Glutamatergic neuron (in vitro differentiated cells): ENCODE measurements around the gene LMF1. TPM values are rescaled to one million over a fixed set of nuclear protein-coding genes. Genes with fewer than 3 reads are reported as not detected.

Experiments
- DNase-seq: peaks from one replicate; pipeline ENCODE4 v3.0.0; 2022
- H3K27ac Mint-ChIP-seq: one replicate; pipeline ENCODE4 v1.8.0; 2020; ENCODE audit warnings: mild to moderate bottlenecking, mixed read lengths, inconsistent platforms; ENCODE audit not compliant: unreplicated experiment
- H3K27me3 Mint-ChIP-seq: one replicate; pipeline ENCODE4 v1.8.0; 2020; ENCODE audit warnings: mild to moderate bottlenecking, moderate library complexity, mixed read lengths, inconsistent platforms; ENCODE audit not compliant: unreplicated experiment
- H3K36me3 Mint-ChIP-seq: one replicate; pipeline ENCODE4 v1.8.0; 2020; ENCODE audit warnings: mild to moderate bottlenecking, mixed read lengths, inconsistent platforms; ENCODE audit not compliant: unreplicated experiment
- H3K4me1 Mint-ChIP-seq: one replicate; pipeline ENCODE4 v1.8.0; 2020; ENCODE audit warnings: mild to moderate bottlenecking, low read depth, mixed read lengths, inconsistent platforms; ENCODE audit not compliant: unreplicated experiment
- H3K4me3 Mint-ChIP-seq: one replicate; pipeline ENCODE4 v1.8.0; 2020; ENCODE audit warnings: mild to moderate bottlenecking, mixed read lengths, inconsistent platforms; ENCODE audit not compliant: unreplicated experiment
- H3K9me3 Mint-ChIP-seq: one replicate; pipeline ENCODE4 v1.8.0; 2020; ENCODE audit warnings: mild to moderate bottlenecking, moderate library complexity, mixed read lengths, inconsistent platforms; ENCODE audit not compliant: unreplicated experiment
- CTCF ChIP-seq: fragments of 200-600 bp; sonication (generic); IDR thresholded peaks from one replicate; pipeline ENCODE4 v1.5.0; 2021; ENCODE audit not compliant: partially characterized antibody, unreplicated experiment
- total RNA-seq: library from RNA; stranded (reverse); fragmentation: NEBNext Ultra II Directional; extraction: Animal tissue kit (Norgen Biotek cat#: 25700); gene quantifications from one replicate; pipeline ENCODE4 v1.2.1, GENCODE V29; 2021; ENCODE audit not compliant: unreplicated experiment

Gene LMF1
- total RNA-seq, 1 donor from 2014 or later: 17.4 TPM

DNA sequence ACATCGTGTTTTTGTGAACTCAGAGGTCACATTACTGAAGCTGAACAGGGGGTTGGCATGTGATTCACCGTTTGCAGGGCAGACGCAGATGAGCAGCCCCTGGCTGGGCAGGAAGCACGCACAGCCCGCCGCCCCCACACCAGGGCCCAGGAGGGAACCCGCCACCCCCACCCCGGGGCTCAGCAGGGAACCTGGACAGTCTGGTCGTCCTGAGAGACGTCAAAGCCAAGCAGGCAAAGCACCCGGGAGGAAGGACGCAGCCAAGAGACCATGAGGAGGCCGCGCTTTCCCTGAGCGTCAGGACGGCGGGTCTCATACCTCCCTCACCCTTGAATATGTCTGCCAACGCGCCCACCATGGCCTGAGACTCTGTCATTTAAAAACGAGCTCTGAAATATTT is 60.6 kb downstream of the LMF1 start:
- no peak for DNase-seq
- no peak for TF ChIP-seq CTCF
- peaks cover 18% of the 10 kb centered on the region for H3K27me3 Mint-ChIP-seq
- H3K27ac Mint-ChIP-seq: no peak overlapping the region
- peaks cover 9% of the 10 kb centered on the region for H3K4me1 Mint-ChIP-seq
- peaks cover 11% of the 10 kb centered on the region for H3K9me3 Mint-ChIP-seq
- H3K4me3 Mint-ChIP-seq: no peak overlapping the region
- peaks cover 15% of the 10 kb centered on the region for H3K36me3 Mint-ChIP-seq

- Mint-ChIP-seq H3K27me3 (peaks cover 17% of the 10 kb centered on the region), H3K4me3 (no peak overlapping the region), H3K27ac (peak overlapping the region; percentile 35), H3K4me1 (peaks cover 9% of the 10 kb centered on the region), H3K9me3 (peaks cover 12% of the 10 kb centered on the region), H3K36me3 (peaks cover 17% of the 10 kb centered on the region)
- no peak for TF ChIP-seq CTCF
- no peak for DNase-seq
These were observed 61.3 kb downstream of the LMF1 start for GRCh38 chr16:909281-910000.

GRCh38 chr16:908526-909155 is 62.1 kb downstream of the LMF1 start:
- H3K36me3 Mint-ChIP-seq: peaks cover 17% of the 10 kb centered on the region
- H3K4me1 Mint-ChIP-seq: peaks cover 9% of the 10 kb centered on the region
- no peak overlapping the region for H3K27ac Mint-ChIP-seq
- peaks cover 12% of the 10 kb centered on the region for H3K9me3 Mint-ChIP-seq
- no peak overlapping the region for H3K4me3 Mint-ChIP-seq
- no peak for TF ChIP-seq CTCF
- peaks cover 17% of the 10 kb centered on the region for H3K27me3 Mint-ChIP-seq
- no peak for DNase-seq

DNA sequence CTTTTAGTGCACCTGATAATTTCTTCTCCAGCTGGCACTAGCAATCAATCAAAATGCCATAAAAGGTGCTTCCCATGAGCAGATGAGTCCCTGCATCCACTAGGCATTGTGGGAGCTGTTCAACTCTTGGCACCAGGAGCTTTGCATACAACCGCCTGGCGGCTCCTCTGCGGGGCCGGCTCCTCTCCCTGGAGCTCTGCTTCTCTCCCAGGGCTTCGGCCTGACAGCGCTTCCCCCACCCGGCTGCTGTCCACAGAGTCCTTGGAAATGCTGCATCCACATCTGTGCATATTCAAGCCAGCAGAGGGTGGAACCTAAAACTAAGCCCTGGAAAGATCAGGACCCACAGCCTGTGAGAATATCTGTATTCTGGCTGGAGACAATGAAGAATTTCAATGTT is 62.9 kb downstream of the LMF1 start:
- Mint-ChIP-seq H3K4me1 (peaks cover 9% of the 10 kb centered on the region), H3K27ac (no peak overlapping the region)
- TF ChIP-seq CTCF: no peak

DNA sequence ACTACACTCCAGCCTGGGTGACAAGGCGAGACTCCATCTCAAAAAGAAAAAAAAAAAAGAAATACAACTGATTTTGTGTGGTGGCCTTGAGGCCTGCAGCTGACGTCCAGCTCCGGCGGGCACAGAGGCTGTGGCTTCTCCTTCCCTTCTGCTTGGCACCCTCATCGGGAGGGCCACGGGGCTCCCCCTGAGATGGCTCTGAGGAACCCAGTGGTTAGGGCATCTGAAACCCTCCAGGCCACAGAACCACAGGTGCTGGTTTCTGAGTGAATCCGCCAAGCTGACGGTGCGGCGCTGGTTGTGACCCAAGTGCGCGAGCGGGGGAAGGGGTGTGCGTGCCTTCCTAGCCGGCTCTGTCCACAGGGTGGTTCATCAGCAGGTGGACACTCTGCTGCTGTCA is 63.4 kb downstream of the LMF1 start:
- no peak overlapping the region for H3K27ac Mint-ChIP-seq
- no peak overlapping the region for H3K4me3 Mint-ChIP-seq
- peaks cover 12% of the 10 kb centered on the region for H3K9me3 Mint-ChIP-seq
- H3K4me1 Mint-ChIP-seq: peaks cover 9% of the 10 kb centered on the region
- H3K36me3 Mint-ChIP-seq: peaks cover 17% of the 10 kb centered on the region
- peaks cover 17% of the 10 kb centered on the region for H3K27me3 Mint-ChIP-seq
- no peak for DNase-seq
- no peak for TF ChIP-seq CTCF

More for the DNA sequence above, 62.9 kb downstream of the LMF1 start:
- no peak overlapping the region for H3K4me3 Mint-ChIP-seq
- H3K9me3 Mint-ChIP-seq: peaks cover 12% of the 10 kb centered on the region
- DNase-seq: no peak
- H3K27me3 Mint-ChIP-seq: peaks cover 17% of the 10 kb centered on the region
- H3K36me3 Mint-ChIP-seq: peaks cover 17% of the 10 kb centered on the region
